WI38 (cell line): Measurements from ENCODE around the gene DENND11.

Experiments
- H3K4me3 ChIP-seq: 2 replicates; pipeline ENCODE4 v1.5.1; 2011; ENCODE audit warnings: low read depth, mild to moderate bottlenecking, control low read depth, low read length
- TF ChIP-seq, protein P1 (sequence below): IDR thresholded peaks from 2 replicates; pipeline ENCODE4 v1.5.1; 2012; ENCODE audit warnings: low read depth, mild to moderate bottlenecking, control low read depth, low read length

The DENND11 gene

DNA sequence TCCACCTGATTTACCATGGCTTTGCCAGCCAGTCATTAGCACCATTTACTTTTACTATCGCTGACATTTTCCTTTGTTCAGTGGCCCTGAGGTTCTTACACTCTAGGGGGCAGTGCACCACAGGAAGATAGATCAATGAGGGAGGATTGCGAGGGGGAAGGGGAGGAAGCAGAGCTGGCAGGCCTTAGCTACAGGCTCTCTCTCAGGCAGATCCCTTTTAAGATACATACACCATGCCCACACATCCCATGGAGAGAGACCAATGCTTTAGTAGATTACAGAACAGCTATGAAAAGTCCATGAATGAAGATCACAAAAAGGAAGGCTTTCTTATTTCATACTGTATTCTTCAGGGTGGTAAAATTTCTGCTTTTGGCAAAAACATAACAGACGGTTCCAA, 47.4 kb downstream of the DENND11 start:
- H3K4me3 ChIP-seq, result no peak overlapping the region
- TF ChIP-seq, protein P1, sequence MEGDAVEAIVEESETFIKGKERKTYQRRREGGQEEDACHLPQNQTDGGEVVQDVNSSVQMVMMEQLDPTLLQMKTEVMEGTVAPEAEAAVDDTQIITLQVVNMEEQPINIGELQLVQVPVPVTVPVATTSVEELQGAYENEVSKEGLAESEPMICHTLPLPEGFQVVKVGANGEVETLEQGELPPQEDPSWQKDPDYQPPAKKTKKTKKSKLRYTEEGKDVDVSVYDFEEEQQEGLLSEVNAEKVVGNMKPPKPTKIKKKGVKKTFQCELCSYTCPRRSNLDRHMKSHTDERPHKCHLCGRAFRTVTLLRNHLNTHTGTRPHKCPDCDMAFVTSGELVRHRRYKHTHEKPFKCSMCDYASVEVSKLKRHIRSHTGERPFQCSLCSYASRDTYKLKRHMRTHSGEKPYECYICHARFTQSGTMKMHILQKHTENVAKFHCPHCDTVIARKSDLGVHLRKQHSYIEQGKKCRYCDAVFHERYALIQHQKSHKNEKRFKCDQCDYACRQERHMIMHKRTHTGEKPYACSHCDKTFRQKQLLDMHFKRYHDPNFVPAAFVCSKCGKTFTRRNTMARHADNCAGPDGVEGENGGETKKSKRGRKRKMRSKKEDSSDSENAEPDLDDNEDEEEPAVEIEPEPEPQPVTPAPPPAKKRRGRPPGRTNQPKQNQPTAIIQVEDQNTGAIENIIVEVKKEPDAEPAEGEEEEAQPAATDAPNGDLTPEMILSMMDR, result peak; percentile 76

DNA sequence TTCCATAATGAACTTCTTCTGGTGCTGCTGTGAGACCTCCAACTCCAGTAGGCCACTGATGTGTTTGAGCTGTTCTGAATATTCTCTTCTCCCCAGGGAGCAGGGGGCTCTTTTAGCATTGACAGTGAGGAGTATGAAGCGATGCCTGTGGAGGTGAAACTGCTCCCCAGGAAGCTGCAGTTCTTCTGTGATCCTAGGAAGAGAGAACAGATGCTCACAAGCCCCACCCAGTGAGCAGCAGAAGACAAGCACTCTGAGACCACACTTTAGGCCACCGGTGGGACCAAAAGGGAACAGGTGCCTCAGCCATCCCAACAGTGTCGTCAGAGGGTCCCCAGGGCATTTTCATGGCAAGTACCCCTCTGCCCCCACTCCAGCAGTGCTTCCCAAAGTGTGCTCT, 49.3 kb downstream of the DENND11 start:
- H3K4me3 ChIP-seq, result no peak overlapping the region
- TF ChIP-seq, protein P1, result no peak
